GM20431 (cell line): ENCODE results near the gene TSPAN31.

Experiments used
- in situ Hi-C: fragments of 300-500 bp; cut with MseI, MboI; formaldehyde crosslinking; loops from one replicate; pipeline ENCODE4 v1.15.0; 2020; ENCODE audit warnings: low sequenced_read_pairs; ENCODE audit not compliant: unreplicated experiment

The TSPAN31 gene

GRCh38 chr12:57750561-57751431, 6.0 kb downstream of the TSPAN31 start:
- in situ Hi-C loops, result no loop called here

GRCh38 chr12:57751432-57751787, 6.6 kb downstream of the TSPAN31 start:
- in situ Hi-C loops, result no loop called here

- in situ Hi-C loops, result no loop called here
Observed at GRCh38 chr12:57751788-57752667, 7.2 kb downstream of the TSPAN31 start, which contains the start of gene CDK4. CDK4 (minus strand) TSS chr12:57752310; CDS start chr12:57751717, 593 bp downstream.

GRCh38 chr12:57752668-57753000, 7.8 kb downstream of the TSPAN31 start:
- in situ Hi-C loops, result no loop called here

GRCh38 chr12:57753756-57754337, 9.0 kb downstream of the TSPAN31 start:
- in situ Hi-C loops, result no loop called here

- in situ Hi-C loops, result no loop called here
Observed at GRCh38 chr12:57754411-57755193, 9.8 kb downstream of the TSPAN31 start, which contains the start of gene MARCHF9. MARCHF9 (plus strand) TSS chr12:57755103; CDS start chr12:57755529, 426 bp downstream.

- in situ Hi-C loops, result no loop called here
Observed at GRCh38 chr12:57755194-57755453, 10.3 kb downstream of the TSPAN31 start.

GRCh38 chr12:57755454-57756372, 10.9 kb downstream of the TSPAN31 start:
- in situ Hi-C loops, result no loop called here

GRCh38 chr12:57756406-57757341, 11.8 kb downstream of the TSPAN31 start:
- in situ Hi-C loops, result no loop called here

GRCh38 chr12:57757771-57758170, 12.9 kb downstream of the TSPAN31 start:
- in situ Hi-C loops, result no loop called here

- in situ Hi-C loops, result no loop called here
Observed at GRCh38 chr12:57758552-57759359, 13.9 kb downstream of the TSPAN31 start.

GRCh38 chr12:57759360-57759980, 14.6 kb downstream of the TSPAN31 start:
- in situ Hi-C loops, result no loop called here

- in situ Hi-C loops, result no loop called here
Observed at GRCh38 chr12:57760347-57760982, 15.6 kb downstream of the TSPAN31 start.

GRCh38 chr12:57761391-57761998, 16.7 kb downstream of the TSPAN31 start:
- in situ Hi-C loops, result no loop called here

- in situ Hi-C loops, result no loop called here
Observed at GRCh38 chr12:57762463-57762862, 17.6 kb downstream of the TSPAN31 start.
